ENCODE measurements around the gene GLOD5. TPM values are rescaled to one million over a fixed set of nuclear protein-coding genes. Genes with fewer than 3 reads are reported as not detected.

Gene GLOD5
- polyA plus RNA-seq = not detected

- DNase-seq = no peak
- no peaks in the 10 kb centered on the region for H3K4me1 Mint-ChIP-seq
- no peak within 1 kb of the TSS for H3K27ac Mint-ChIP-seq
Measured at GRCh38 chrX:48761674-48762471, at the start of gene GLOD5. GLOD5 (plus strand) TSS chrX:48761747; CDS start chrX:48761791, 44 bp downstream.

DNA sequence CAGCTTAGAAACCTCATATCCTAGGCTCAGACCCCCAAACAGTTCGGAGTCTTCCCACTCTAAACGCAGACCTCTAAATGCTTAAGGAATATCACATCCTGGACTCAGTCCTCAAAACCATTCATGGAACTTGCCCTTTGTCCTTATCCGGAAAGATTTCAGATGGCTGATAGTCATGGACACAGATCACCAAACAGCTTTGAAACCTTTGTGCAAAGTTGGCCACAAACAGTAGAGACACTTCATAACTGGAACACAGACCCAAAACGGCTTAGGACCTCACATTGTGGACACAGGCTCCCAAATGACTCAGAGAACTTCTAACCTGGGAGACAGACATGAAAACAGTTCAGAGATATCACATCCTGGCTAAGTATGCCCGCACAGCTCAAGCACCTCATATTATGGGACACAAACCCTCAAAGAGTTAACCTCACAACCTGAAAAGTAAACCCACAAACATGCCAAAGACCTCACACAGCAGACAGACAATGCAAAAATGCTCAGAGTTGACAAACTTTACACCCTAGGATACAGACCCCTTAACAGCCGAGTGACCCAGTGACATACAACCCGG lies 49.5 kb upstream of the GLOD5 start:
- Mint-ChIP-seq H3K4me3 (peak overlapping the region; percentile 20 to 82 (median 72)), H3K4me1 (peaks cover 65 to 66% of the 10 kb centered on the region in 2 donors), H3K27me3 (ENCODE audit: low read depth in 3 of 3) (peaks cover 11 to 25% (median 17%) of the 10 kb centered on the region in 3 donors), H3K27ac (peak overlapping the region; percentile 79 to 94 (median 90)), H3K36me3 (no peaks in the 10 kb centered on the region), H3K9me3 (no peaks in the 10 kb centered on the region)
- no peak for DNase-seq

More at GRCh38 chrX:48761674-48762471, at the start of gene GLOD5:
- Mint-ChIP-seq H3K36me3 (no peaks in the 10 kb centered on the region), H3K27me3 (ENCODE audit: low read depth in 3 of 3) (peaks cover 0 to 10% (median 2%) of the 10 kb centered on the region in 3 donors), H3K9me3 (no peaks in the 10 kb centered on the region), H3K4me3 (no peak within 1 kb of the TSS)

DNA sequence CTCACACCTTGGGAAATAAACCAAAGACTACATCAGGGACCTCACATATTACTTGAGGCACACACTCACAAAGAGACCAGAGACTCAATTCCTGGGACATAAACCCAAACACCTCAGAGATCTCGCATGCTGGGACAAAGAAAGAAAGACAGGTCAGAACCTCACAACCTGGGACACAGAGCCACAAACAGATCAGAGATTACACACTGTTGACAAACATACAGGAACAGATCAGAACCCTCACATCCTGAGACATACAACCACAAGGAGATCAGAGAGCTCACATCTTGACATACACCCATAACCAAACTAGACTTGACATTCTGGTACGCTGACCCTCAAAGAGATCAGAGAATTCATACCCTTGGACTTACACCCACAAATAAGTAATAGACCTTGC lies 47.7 kb upstream of the GLOD5 start:
- peaks cover 74 to 76% of the 10 kb centered on the region in 2 donors for H3K4me1 Mint-ChIP-seq
- DNase-seq = peak in 2 of 3 donors; percentile 57 to 59
- H3K9me3 Mint-ChIP-seq = no peaks in the 10 kb centered on the region
- H3K27ac Mint-ChIP-seq = peak overlapping the region; percentile 79 to 94 (median 90)
- peaks cover 11 to 25% (median 15%) of the 10 kb centered on the region in 3 donors for H3K27me3 Mint-ChIP-seq (ENCODE audit: low read depth in 3 of 3)
- H3K4me3 Mint-ChIP-seq = peak overlapping the region; percentile 20 to 82 (median 72)
- no peaks in the 10 kb centered on the region for H3K36me3 Mint-ChIP-seq

DNA sequence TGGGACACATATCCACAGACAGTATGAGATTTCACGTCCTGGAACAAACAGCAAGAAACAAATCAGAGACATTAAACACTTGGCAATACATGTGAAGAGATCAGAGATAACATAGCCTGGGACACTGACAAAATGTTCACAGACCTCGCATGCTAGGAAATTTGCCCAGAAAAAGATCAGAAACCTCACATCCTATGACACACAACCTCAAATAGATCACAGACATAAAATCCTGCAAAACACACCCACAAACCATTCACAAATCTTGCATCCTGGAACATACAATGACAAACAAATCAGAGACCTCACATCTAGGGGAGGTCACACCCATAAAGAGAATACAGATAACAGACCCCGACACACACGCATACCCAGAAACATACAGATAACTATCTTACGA lies 47.0 kb upstream of the GLOD5 start:
- H3K27ac Mint-ChIP-seq = peak overlapping the region; percentile 79 to 94 (median 90)
- H3K4me1 Mint-ChIP-seq = peaks cover 79 to 81% of the 10 kb centered on the region in 2 donors
- peak overlapping the region; percentile 2 to 82 (median 49) for H3K4me3 Mint-ChIP-seq
- peaks cover 11 to 26% (median 16%) of the 10 kb centered on the region in 3 donors for H3K27me3 Mint-ChIP-seq (ENCODE audit: low read depth in 3 of 3)
- H3K9me3 Mint-ChIP-seq = no peaks in the 10 kb centered on the region
- H3K36me3 Mint-ChIP-seq = no peaks in the 10 kb centered on the region
- DNase-seq = peak; percentile 29 to 36 (median 34)

- DNase-seq = no peak
- Mint-ChIP-seq H3K36me3 (no peaks in the 10 kb centered on the region), H3K4me3 (peak overlapping the region; percentile 2 to 82 (median 49)), H3K27me3 (ENCODE audit: low read depth in 3 of 3) (peaks cover 11 to 26% (median 16%) of the 10 kb centered on the region in 3 donors), H3K27ac (peak overlapping the region; percentile 79 to 94 (median 90)), H3K4me1 (peaks cover 79 to 81% of the 10 kb centered on the region in 2 donors), H3K9me3 (no peaks in the 10 kb centered on the region)
Measured at GRCh38 chrX:48715072-48715471, 46.5 kb upstream of the GLOD5 start.

DNA sequence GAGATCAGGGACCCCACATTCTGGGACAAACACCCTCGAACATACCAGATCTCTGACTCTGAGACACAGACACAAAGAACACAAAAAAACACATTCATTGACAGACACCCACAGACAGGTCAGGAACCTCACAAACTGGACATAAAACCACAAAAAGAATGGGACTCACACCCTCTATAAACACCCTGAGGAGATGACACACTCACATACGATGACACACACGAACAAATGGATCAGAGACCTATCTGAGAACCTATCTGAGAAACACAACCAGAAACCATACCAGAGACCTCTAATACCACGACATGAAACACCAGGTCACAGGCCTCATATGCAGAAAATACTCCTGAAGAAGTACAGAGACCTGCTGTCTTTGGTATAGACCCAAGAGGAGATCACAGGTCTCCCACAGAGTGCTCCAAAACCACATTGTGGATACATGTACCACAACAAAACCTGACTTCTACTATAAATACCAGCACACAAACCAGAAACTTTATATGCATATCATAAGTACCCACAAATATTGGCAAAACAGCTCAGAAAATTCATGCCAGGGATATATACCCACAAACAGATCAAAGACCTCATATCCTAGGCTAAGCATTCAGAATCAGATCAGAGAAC lies 45.6 kb upstream of the GLOD5 start:
- Mint-ChIP-seq H3K27ac (peak overlapping the region; percentile 79 to 94 (median 90)), H3K36me3 (no peaks in the 10 kb centered on the region), H3K9me3 (no peaks in the 10 kb centered on the region), H3K4me1 (peaks cover 74 to 75% of the 10 kb centered on the region in 2 donors), H3K4me3 (peak overlapping the region; percentile 23 to 61 (median 37)), H3K27me3 (ENCODE audit: low read depth in 3 of 3) (peaks cover 9 to 26% (median 16%) of the 10 kb centered on the region in 3 donors)
- peak in 2 of 3 donors; percentile 19 to 32 for DNase-seq

DNA sequence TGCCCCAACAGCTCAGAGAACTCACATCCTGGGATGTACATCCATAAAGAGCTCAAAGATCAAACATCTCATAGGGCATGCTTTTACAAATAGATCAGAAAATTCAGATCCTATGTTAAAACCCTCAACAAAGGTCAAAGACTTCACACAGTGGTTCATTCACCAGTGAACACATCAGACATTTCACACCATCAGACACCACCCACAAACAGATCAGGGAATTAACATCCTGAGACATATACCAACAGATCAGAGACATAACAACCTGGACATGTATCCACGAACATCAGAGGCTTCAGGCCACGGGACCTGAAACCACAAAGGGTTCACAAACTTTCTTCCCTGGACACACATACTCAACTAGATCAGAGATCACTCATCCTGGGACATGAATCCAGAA lies 41.6 kb upstream of the GLOD5 start:
- DNase-seq = peak; percentile 51 to 62 (median 59)
- no peaks in the 10 kb centered on the region for H3K36me3 Mint-ChIP-seq
- H3K4me1 Mint-ChIP-seq = peaks cover 34 to 38% of the 10 kb centered on the region in 2 donors
- no peak overlapping the region for H3K27ac Mint-ChIP-seq
- no peak overlapping the region for H3K4me3 Mint-ChIP-seq
- no peaks in the 10 kb centered on the region for H3K9me3 Mint-ChIP-seq
- peaks cover 2 to 6% (median 5%) of the 10 kb centered on the region in 3 donors for H3K27me3 Mint-ChIP-seq (ENCODE audit: low read depth in 3 of 3)

GRCh38 chrX:48720577-48721250 lies 40.8 kb upstream of the GLOD5 start:
- Mint-ChIP-seq H3K27ac (no peak overlapping the region), H3K27me3 (ENCODE audit: low read depth in 3 of 3) (peaks cover 2 to 6% (median 6%) of the 10 kb centered on the region in 3 donors), H3K4me3 (no peak overlapping the region), H3K4me1 (peaks cover 29 to 34% of the 10 kb centered on the region in 2 donors), H3K36me3 (no peaks in the 10 kb centered on the region), H3K9me3 (no peaks in the 10 kb centered on the region)
- peak; percentile 51 to 62 (median 59) for DNase-seq

DNA sequence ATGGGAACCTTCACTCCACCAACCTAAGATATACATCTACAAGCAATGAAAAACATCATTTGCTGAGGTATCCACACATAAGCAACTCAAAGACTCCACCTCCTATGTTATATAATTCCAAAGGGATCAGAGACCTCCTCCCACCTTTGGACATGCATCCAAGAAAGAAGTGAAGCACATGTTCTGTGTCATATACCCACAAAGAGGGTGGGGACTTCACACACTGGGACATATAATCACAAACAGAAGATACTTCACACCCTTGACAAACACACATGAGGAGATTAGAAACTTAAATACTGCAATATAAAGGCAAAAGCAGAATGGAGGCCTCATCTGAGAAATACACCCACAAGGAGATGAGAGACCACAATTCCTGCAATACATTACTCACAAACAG lies 39.6 kb upstream of the GLOD5 start:
- peaks cover 29 to 34% of the 10 kb centered on the region in 2 donors for H3K4me1 Mint-ChIP-seq
- H3K9me3 Mint-ChIP-seq = no peaks in the 10 kb centered on the region
- H3K27me3 Mint-ChIP-seq (ENCODE audit: low read depth in 3 of 3) = peaks cover 0 to 6% (median 2%) of the 10 kb centered on the region in 3 donors
- DNase-seq = no peak
- no peaks in the 10 kb centered on the region for H3K36me3 Mint-ChIP-seq
- H3K27ac Mint-ChIP-seq = no peak overlapping the region
- no peak overlapping the region for H3K4me3 Mint-ChIP-seq

DNA sequence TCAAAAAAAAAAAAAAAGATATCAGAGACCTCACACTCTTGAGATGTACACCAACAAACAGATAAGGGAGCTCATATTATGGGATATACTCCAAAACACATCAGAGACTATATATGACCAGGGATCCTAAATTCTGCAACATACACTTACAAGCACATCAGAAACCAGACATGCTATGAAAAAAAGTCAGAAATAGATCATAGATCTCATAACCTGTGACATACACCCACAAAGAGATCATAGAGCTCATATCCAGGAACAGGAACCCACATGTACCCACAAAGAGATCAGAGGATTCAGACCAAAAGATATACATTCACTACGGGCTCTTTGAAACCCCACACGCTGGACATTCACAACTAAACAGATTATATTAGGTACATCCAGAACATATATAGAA lies 35.0 kb upstream of the GLOD5 start:
- Mint-ChIP-seq H3K27me3 (ENCODE audit: low read depth in 3 of 3) (peaks cover 0 to 4% (median 2%) of the 10 kb centered on the region in 3 donors), H3K36me3 (no peaks in the 10 kb centered on the region), H3K4me1 (peaks cover 36 to 44% of the 10 kb centered on the region in 2 donors), H3K9me3 (no peaks in the 10 kb centered on the region), H3K4me3 (peak overlapping the region in 1 of 5 donors; percentile 7), H3K27ac (peak overlapping the region in 4 of 6 donors; percentile 4 to 59 (median 23))
- no peak for DNase-seq

- Mint-ChIP-seq H3K9me3 (no peaks in the 10 kb centered on the region), H3K4me3 (peak overlapping the region in 4 of 5 donors; percentile 0 to 39 (median 5)), H3K27me3 (ENCODE audit: low read depth in 3 of 3) (peaks cover 0 to 4% (median 2%) of the 10 kb centered on the region in 3 donors), H3K27ac (peak overlapping the region; percentile 28 to 68 (median 44)), H3K4me1 (peaks cover 45 to 55% of the 10 kb centered on the region in 2 donors), H3K36me3 (no peaks in the 10 kb centered on the region)
- no peak for DNase-seq
Measured at GRCh38 chrX:48728653-48729052, 32.9 kb upstream of the GLOD5 start.

GRCh38 chrX:48736303-48736702 lies 25.2 kb upstream of the GLOD5 start:
- peaks cover 30 to 35% of the 10 kb centered on the region in 2 donors for H3K4me1 Mint-ChIP-seq
- no peak for DNase-seq
- no peaks in the 10 kb centered on the region for H3K36me3 Mint-ChIP-seq
- peak overlapping the region; percentile 15 to 94 (median 51) for H3K4me3 Mint-ChIP-seq
- peaks cover 2 to 10% (median 10%) of the 10 kb centered on the region in 3 donors for H3K27me3 Mint-ChIP-seq (ENCODE audit: low read depth in 3 of 3)
- H3K27ac Mint-ChIP-seq = peak overlapping the region; percentile 85 to 99 (median 96)
- no peaks in the 10 kb centered on the region for H3K9me3 Mint-ChIP-seq

- H3K36me3 Mint-ChIP-seq = no peaks in the 10 kb centered on the region
- peaks cover 2 to 10% (median 10%) of the 10 kb centered on the region in 3 donors for H3K27me3 Mint-ChIP-seq (ENCODE audit: low read depth in 3 of 3)
- H3K9me3 Mint-ChIP-seq = no peaks in the 10 kb centered on the region
- H3K4me3 Mint-ChIP-seq = peak overlapping the region; percentile 90 to 94 (median 93)
- peaks cover 28 to 32% of the 10 kb centered on the region in 2 donors for H3K4me1 Mint-ChIP-seq
- peak overlapping the region; percentile 85 to 99 (median 96) for H3K27ac Mint-ChIP-seq
- no peak for DNase-seq
Measured at GRCh38 chrX:48736878-48737212, 24.7 kb upstream of the GLOD5 start.

All from immature natural killer cell (primary cell).